HCT116 (cell line): ENCODE measurements around the gene SPATC1L. TPM values are rescaled to one million over a fixed set of nuclear protein-coding genes. Genes with fewer than 3 reads are reported as not detected.

Experiments
- ATAC-seq: fragments of 200-7000 bp; cut with Tn5 transposase; 2 replicates; pipeline ENCODE4 v1.9.1; 2020; ENCODE audit warnings: mild to moderate bottlenecking, moderate library complexity
- BruUV-seq: library from RNA; stranded (reverse); fragments of 400-500 nt; replicated peaks from 2 replicates; lab custom pipeline; 2021; lab: Mats Ljungman, UMichigan
- CTCF ChIA-PET: fragments of 300-600 bp; sonication (Branson Sonifier 250); formaldehyde crosslinking; loops from one replicate; lab custom pipeline; 2021; ENCODE audit warnings: antibody characterized with exemption; lab: Charles Lee
- POLR2A ChIA-PET: fragments of 300-600, 350-600 bp; sonication (Branson Sonifier 250); formaldehyde crosslinking; loops from one replicate; lab custom pipeline; 2021; ENCODE audit warnings: antibody characterized with exemption; lab: Charles Lee
- RAD21 ChIA-PET, 2 experiments: fragments of 300-600 bp; sonication (Branson Sonifier 250); formaldehyde crosslinking; loops; one replicate each; lab custom pipeline; 2023; ENCODE audit warnings: low total read pairs in 2 of 2; ENCODE audit not compliant: uncharacterized antibody in 2 of 2, unreplicated experiment in 2 of 2, low non-redundant PET in 1 of 2; lab: Charles Lee
- DNase-seq: peaks from one replicate; pipeline ENCODE4 v3.0.0-alpha.2; 2010; ENCODE audit warnings: low read depth, low spot score
- H2AFZ ChIP-seq: fragments of 200-600 bp; shearing (Covaris generic), sonication (generic); 2 replicates; pipeline ENCODE4 v1.6.1; 2017; ENCODE audit warnings: low read depth, mixed run types, mixed read lengths, antibody characterized with exemption, low read length; ENCODE audit not compliant: poor library complexity, severe bottlenecking
- H3K27ac ChIP-seq: 2 replicates; pipeline ENCODE4 v1.5.1; 2012; ENCODE audit warnings: low read depth, low read length
- H3K27me3 ChIP-seq: fragments of 200-600 bp; sonication (generic); 2 replicates; pipeline ENCODE4 v1.6.1; 2016; ENCODE audit warnings: mixed run types, low read length, mixed read lengths; ENCODE audit not compliant: insufficient read depth
- H3K36me3 ChIP-seq, 2 experiments: fragments of 200-500 bp in 1 of 2; fragments of 200-600 bp in 1 of 2; sonication (Bioruptor generic) in 1 of 2; sonication (generic) in 1 of 2; 2 replicates each; pipeline versions ENCODE4 v1.5.1 to v1.6.1; 2014 to 2016; ENCODE audit warnings: low read length in 2 of 2, inconsistent platforms in 1 of 2, mixed read lengths in 1 of 2, mixed run types in 1 of 2; ENCODE audit not compliant: insufficient read depth in 2 of 2, control insufficient read depth in 1 of 2
- H3K4me1 ChIP-seq, 2 experiments: fragments of 200-600 bp in 1 of 2; sonication (generic) in 1 of 2; 2 replicates each; pipeline versions ENCODE4 v1.5.1 to v1.6.1; 2012 to 2017; ENCODE audit warnings: low read length in 2 of 2, inconsistent platforms in 1 of 2, mild to moderate bottlenecking in 1 of 2, mixed read lengths in 1 of 2, mixed run types in 1 of 2, moderate library complexity in 1 of 2; ENCODE audit not compliant: insufficient read depth in 2 of 2, control insufficient read depth in 1 of 2
- H3K4me2 ChIP-seq: fragments of 200-600 bp; sonication (generic); 2 replicates; pipeline ENCODE4 v1.6.1; 2017; ENCODE audit warnings: mixed run types, low read length, mixed read lengths
- H3K4me3 ChIP-seq, 2 experiments: fragments of 200-600 bp in 1 of 2; sonication (generic) in 1 of 2; replicated peaks in 1 of 2; 2 replicates each; pipeline ENCODE4 v1.5.1; 2011 to 2016; ENCODE audit warnings: low read length in 2 of 2, control low read depth in 1 of 2, low read depth in 1 of 2, mild to moderate bottlenecking in 1 of 2, mixed read lengths in 1 of 2, mixed run types in 1 of 2
- H3K79me2 ChIP-seq: fragments of 200-600 bp; sonication (generic); 2 replicates; pipeline ENCODE4 v1.6.1; 2017; ENCODE audit warnings: mild to moderate bottlenecking, mixed run types, low read length, moderate library complexity, mixed read lengths; ENCODE audit not compliant: insufficient read depth
- H3K9ac ChIP-seq: fragments of 200-600 bp; sonication (generic); 2 replicates; pipeline ENCODE4 v1.6.1; 2016; ENCODE audit warnings: low read length, mixed read lengths
- H3K9me2 ChIP-seq: fragments of 200-600 bp; sonication (generic), shearing (Covaris generic); 2 replicates; pipeline ENCODE4 v1.6.1; 2017; ENCODE audit warnings: mixed run types, mild to moderate bottlenecking, moderate library complexity; ENCODE audit not compliant: insufficient read depth
- H3K9me3 ChIP-seq, 2 experiments: fragments of 200-500 bp in 1 of 2; fragments of 200-600 bp in 1 of 2; sonication (Bioruptor generic) in 1 of 2; sonication (generic) in 1 of 2; 2 replicates each; pipeline ENCODE4 v1.6.1; 2014 to 2017; ENCODE audit warnings: low read length in 2 of 2, mixed read lengths in 2 of 2, inconsistent platforms in 1 of 2, low read depth in 1 of 2, mild to moderate bottlenecking in 1 of 2, mixed run types in 1 of 2, moderate library complexity in 1 of 2; ENCODE audit not compliant: control insufficient read depth in 1 of 2, insufficient read depth in 1 of 2
- H4K20me1 ChIP-seq: fragments of 200-600 bp; sonication (generic), shearing (Covaris generic); 2 replicates; pipeline ENCODE4 v1.6.1; 2017; ENCODE audit warnings: mixed run types, mild to moderate bottlenecking, moderate library complexity; ENCODE audit not compliant: insufficient read depth
- EZH2phosphoT487 ChIP-seq: fragments of 200-600 bp; IDR thresholded peaks from 2 replicates; pipeline ENCODE4 v1.6.1; 2018; ENCODE audit warnings: antibody characterized with exemption, borderline replicate concordance
- FOSL1 ChIP-seq: IDR thresholded peaks from 2 replicates; pipeline ENCODE4 v1.6.1; 2012; ENCODE audit warnings: low read depth
- JUND ChIP-seq: IDR thresholded peaks from 2 replicates; pipeline ENCODE4 v1.6.1; 2012
- REST ChIP-seq: IDR thresholded peaks from 2 replicates; pipeline ENCODE4 v1.6.1; 2012; ENCODE audit warnings: low read depth
- intact Hi-C: fragments of 100-400 bp; cut with micrococcal nuclease; formaldehyde crosslinking; loops from 2 replicates; pipeline ENCODE4 v1.10.0; 2022
- total RNA-seq: library from RNA; stranded (reverse); gene quantifications from one replicate; pipeline ENCODE4 v1.2.1, GENCODE V29; 2021; ENCODE audit not compliant: unreplicated experiment

SPATC1L gene
- total RNA-seq, 1 experiment from 2014 or later, result 1.3 TPM

DNA sequence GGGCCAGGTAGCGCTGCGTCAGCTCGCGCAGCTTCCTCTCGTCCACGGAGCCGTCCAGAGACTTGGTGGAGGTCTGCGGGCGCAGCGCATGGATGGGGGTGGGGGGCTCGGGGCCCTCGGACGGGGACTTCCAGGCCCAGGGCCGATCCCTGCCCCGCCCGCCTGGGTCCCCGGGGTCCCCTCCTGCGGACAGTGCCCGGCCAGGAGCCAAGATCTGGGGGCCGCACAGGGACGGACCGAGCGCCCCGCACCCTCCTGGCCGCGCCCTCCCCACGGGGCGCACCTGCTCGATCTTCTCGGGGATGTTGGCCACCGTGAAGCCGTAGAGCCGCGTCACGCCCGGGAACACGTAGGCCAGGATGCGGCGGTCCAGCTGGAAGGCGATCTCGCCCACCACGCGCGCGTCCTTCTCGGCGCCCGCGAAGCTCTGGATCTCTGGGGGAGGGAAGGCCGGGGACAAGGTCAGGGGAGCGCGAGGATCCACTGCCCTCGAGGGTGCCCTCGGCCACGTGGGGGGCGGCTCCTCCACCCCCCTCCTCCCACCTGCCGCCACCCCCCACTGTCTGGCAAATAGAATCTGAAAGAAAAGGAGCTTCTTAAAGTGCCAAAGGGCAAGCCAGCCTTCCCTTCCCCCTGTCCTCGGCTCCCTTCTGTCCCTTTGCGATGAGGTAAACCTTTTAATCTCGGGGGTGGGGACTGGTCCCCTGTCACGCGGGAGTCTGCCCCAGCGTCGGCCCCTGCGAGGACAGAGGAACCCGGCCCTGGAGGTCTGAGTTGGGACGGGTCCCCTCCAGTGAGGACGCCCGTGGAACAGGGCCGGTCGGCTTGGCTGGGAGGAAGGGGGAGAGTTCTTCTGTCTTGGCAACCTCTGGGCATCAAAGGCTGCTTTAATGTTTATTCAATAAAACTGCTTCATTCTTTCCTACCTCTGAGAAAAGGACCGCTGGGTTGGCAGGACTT, 22.3 kb downstream of the SPATC1L start:
- Histone ChIP-seq H3K4me2 (no peak overlapping the region), H3K27ac (no peak overlapping the region), H3K9me3 (no peaks in the 10 kb centered on the region), H2AFZ (no peak overlapping the region), H3K4me3 (no peak overlapping the region), H3K36me3 (no peaks in the 10 kb centered on the region), H3K4me1 (no peaks in the 10 kb centered on the region), H3K9ac (no peak overlapping the region), H3K79me2 (no peaks in the 10 kb centered on the region), H4K20me1 (no peaks in the 10 kb centered on the region), H3K27me3 (peaks cover 9% of the 10 kb centered on the region; the same call in 1 of the 2 replicates), H3K9me2 (no peaks in the 10 kb centered on the region)
- BruUV-seq, result no TSS peak
- POLR2A ChIA-PET, result no interaction called here
- intact Hi-C loops, result no loop called here
- CTCF ChIA-PET, result no interaction called here
- DNase-seq (no peak), ATAC-seq (no peak)
- RAD21 ChIA-PET, result no interaction called here
- TF ChIP-seq REST (no peak), EZH2phosphoT487 (no peak), FOSL1 (no peak), JUND (no peak)
